Measurements from ENCODE around the gene SRSF3.

GRCh38 chr6:36600564-36601146, 6.5 kb downstream of the SRSF3 start:
- TF ChIP-seq CTCF (IDR thresholded peaks at IDR 0.05): no peak
- TF ChIP-seq POLR2A (IDR thresholded peaks at IDR 0.05): no peak
